Subcutaneous adipose tissue (tissue), 4 donors: ENCODE data around the gene ZNF653. TPM values are rescaled to one million over a fixed set of nuclear protein-coding genes. Genes with fewer than 3 reads are reported as not detected.

Experiments
- CTCF ChIP-seq: fragments of 450-650 bp; IDR thresholded peaks from one replicate; pipeline ENCODE4 v1.5.1; 2016; ENCODE audit warnings: low read depth, mild to moderate bottlenecking, control low read depth, antibody characterized with exemption, moderate library complexity
- total RNA-seq, 4 donors: library from RNA; depleted of rRNA; stranded (reverse); fragments of >200 nt; gene quantifications; one replicate each; pipeline ENCODE4 v1.1.0, GENCODE V29; 2016

ZNF653 gene
- total RNA-seq, 4 donors from 2014 or later: 0.98 to 4.7 (median 3.4) TPM

GRCh38 chr19:11496391-11497163 is 9.1 kb downstream of the ZNF653 start:
- TF ChIP-seq CTCF: no peak

DNA sequence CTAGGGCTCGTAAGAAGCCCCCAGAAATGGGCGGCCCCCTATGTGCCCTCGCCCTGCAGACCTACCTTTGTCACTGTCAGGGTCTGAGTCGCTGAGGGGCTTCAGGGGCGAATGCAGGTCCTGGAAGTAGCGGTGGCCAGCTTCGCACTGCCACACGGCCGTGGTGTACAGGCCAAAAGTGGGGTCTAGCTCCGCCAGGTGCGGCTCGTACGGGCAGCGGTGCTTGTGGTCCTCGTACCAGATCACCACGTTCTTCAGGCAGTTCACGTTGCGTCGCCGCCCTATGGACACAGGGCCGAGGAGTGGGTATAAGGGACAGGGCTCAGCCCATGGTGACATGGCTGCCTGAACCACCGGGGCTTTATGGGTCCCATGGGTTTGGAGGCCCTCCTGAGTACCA is 9.8 kb downstream of the ZNF653 start:
- no peak for TF ChIP-seq CTCF

- no peak for TF ChIP-seq CTCF
Measured at GRCh38 chr19:11495481-11495880, 10.2 kb downstream of the ZNF653 start.

- TF ChIP-seq CTCF: no peak
Measured at GRCh38 chr19:11494634-11495285, 10.9 kb downstream of the ZNF653 start.

- no peak for TF ChIP-seq CTCF
Measured at GRCh38 chr19:11489378-11489777, 16.3 kb downstream of the ZNF653 start.

GRCh38 chr19:11486661-11487503 is 18.8 kb downstream of the ZNF653 start:
- TF ChIP-seq CTCF: no peak

- no peak for TF ChIP-seq CTCF
Measured at GRCh38 chr19:11485245-11485837, 20.3 kb downstream of the ZNF653 start.
